KMS-11 (cell line): Measurements from ENCODE around the gene CORO2B.

ENCODE experiments used
- H2AFZ ChIP-seq: fragments of 200-600 bp; sonication (generic); 2 replicates; pipeline ENCODE4 v1.6.1; 2016; ENCODE audit warnings: antibody characterized with exemption, mixed run types, low read depth
- H3K27ac ChIP-seq: fragments of 200-600 bp; sonication (generic); 2 replicates; pipeline ENCODE4 v1.6.1; 2016; ENCODE audit warnings: mild to moderate bottlenecking, mixed run types
- H3K27me3 ChIP-seq: fragments of 200-600 bp; sonication (generic); 2 replicates; pipeline ENCODE4 v1.6.1; 2017; ENCODE audit warnings: mild to moderate bottlenecking, low read depth, mixed run types, moderate library complexity; ENCODE audit not compliant: insufficient read depth
- H3K36me3 ChIP-seq: fragments of 200-600 bp; sonication (generic); 2 replicates; pipeline ENCODE4 v1.6.1; 2017; ENCODE audit warnings: mild to moderate bottlenecking, mixed run types; ENCODE audit not compliant: insufficient read depth
- H3K4me1 ChIP-seq: fragments of 200-600 bp; sonication (generic); 2 replicates; pipeline ENCODE4 v1.6.1; 2016; ENCODE audit warnings: mild to moderate bottlenecking, low read depth, mixed run types; ENCODE audit not compliant: poor library complexity, severe bottlenecking
- H3K4me2 ChIP-seq: fragments of 200-600 bp; sonication (generic); 2 replicates; pipeline ENCODE4 v1.7.0; 2016; ENCODE audit warnings: mild to moderate bottlenecking, mixed run types
- H3K4me3 ChIP-seq: fragments of 200-600 bp; sonication (generic); IDR thresholded peaks from 2 replicates; pipeline ENCODE4 v1.6.1; 2017; ENCODE audit warnings: low read depth, low read length, mixed read lengths; ENCODE audit not compliant: insufficient read depth
- H3K79me2 ChIP-seq: fragments of 200-600 bp; sonication (generic); 2 replicates; pipeline ENCODE4 v1.6.1; 2016; ENCODE audit warnings: low read depth, mixed run types; ENCODE audit not compliant: insufficient read depth
- H3K9ac ChIP-seq: fragments of 200-600 bp; sonication (generic); 2 replicates; pipeline ENCODE4 v1.6.1; 2016; ENCODE audit warnings: mild to moderate bottlenecking, mixed run types
- H4K20me1 ChIP-seq: fragments of 200-600 bp; sonication (generic); 2 replicates; pipeline ENCODE4 v1.6.1; 2016; ENCODE audit warnings: mild to moderate bottlenecking, mixed run types; ENCODE audit not compliant: insufficient read depth
- CTCF ChIP-seq: fragments of 200-600 bp; sonication (generic); conservative IDR thresholded peaks from 2 replicates; pipeline ENCODE4 v1.6.1; 2017; ENCODE audit warnings: low read depth, mild to moderate bottlenecking, antibody characterized with exemption, low read length, moderate library complexity, mixed read lengths

The CORO2B gene

GRCh38 chr15:68614286-68615035 is 35.7 kb downstream of the CORO2B start:
- H3K79me2 ChIP-seq = no peaks in the 10 kb centered on the region
- no peak overlapping the region for H2AFZ ChIP-seq
- no peaks in the 10 kb centered on the region for H3K27me3 ChIP-seq
- H3K4me2 ChIP-seq = no peak overlapping the region
- H3K27ac ChIP-seq = no peak overlapping the region
- no peak overlapping the region for H3K9ac ChIP-seq
- no peaks in the 10 kb centered on the region for H3K4me1 ChIP-seq
- H3K36me3 ChIP-seq = no peaks in the 10 kb centered on the region
- TF ChIP-seq CTCF = no peak
- H3K4me3 ChIP-seq = no peak overlapping the region
- no peaks in the 10 kb centered on the region for H4K20me1 ChIP-seq

GRCh38 chr15:68615301-68615700 is 36.5 kb downstream of the CORO2B start:
- Histone ChIP-seq H3K4me1 (no peaks in the 10 kb centered on the region), H3K27me3 (no peaks in the 10 kb centered on the region), H3K4me3 (no peak overlapping the region), H3K79me2 (no peaks in the 10 kb centered on the region), H3K27ac (no peak overlapping the region), H3K4me2 (no peak overlapping the region), H2AFZ (no peak overlapping the region), H3K9ac (no peak overlapping the region), H4K20me1 (no peaks in the 10 kb centered on the region), H3K36me3 (no peaks in the 10 kb centered on the region)
- TF ChIP-seq CTCF = no peak

- Histone ChIP-seq H3K27ac (no peak overlapping the region), H3K4me3 (no peak overlapping the region), H2AFZ (no peak overlapping the region), H3K9ac (no peak overlapping the region), H3K36me3 (no peaks in the 10 kb centered on the region), H3K27me3 (no peaks in the 10 kb centered on the region), H3K79me2 (no peaks in the 10 kb centered on the region), H4K20me1 (no peaks in the 10 kb centered on the region), H3K4me1 (no peaks in the 10 kb centered on the region), H3K4me2 (no peak overlapping the region)
- no peak for TF ChIP-seq CTCF
Observed at GRCh38 chr15:68615811-68616210, 37.0 kb downstream of the CORO2B start.

- Histone ChIP-seq H3K4me1 (no peaks in the 10 kb centered on the region), H3K79me2 (no peaks in the 10 kb centered on the region), H3K27me3 (no peaks in the 10 kb centered on the region), H3K36me3 (no peaks in the 10 kb centered on the region), H4K20me1 (no peaks in the 10 kb centered on the region), H3K4me3 (no peak overlapping the region), H2AFZ (no peak overlapping the region), H3K9ac (no peak overlapping the region), H3K4me2 (no peak overlapping the region), H3K27ac (no peak overlapping the region)
- no peak for TF ChIP-seq CTCF
Observed at GRCh38 chr15:68616397-68616796, 37.6 kb downstream of the CORO2B start.
